Measurements from ENCODE around the gene LANCL1.
A peak's percentile ranks its signal among the peaks of the same experiment; 100 is the strongest.

The LANCL1 gene

DNA sequence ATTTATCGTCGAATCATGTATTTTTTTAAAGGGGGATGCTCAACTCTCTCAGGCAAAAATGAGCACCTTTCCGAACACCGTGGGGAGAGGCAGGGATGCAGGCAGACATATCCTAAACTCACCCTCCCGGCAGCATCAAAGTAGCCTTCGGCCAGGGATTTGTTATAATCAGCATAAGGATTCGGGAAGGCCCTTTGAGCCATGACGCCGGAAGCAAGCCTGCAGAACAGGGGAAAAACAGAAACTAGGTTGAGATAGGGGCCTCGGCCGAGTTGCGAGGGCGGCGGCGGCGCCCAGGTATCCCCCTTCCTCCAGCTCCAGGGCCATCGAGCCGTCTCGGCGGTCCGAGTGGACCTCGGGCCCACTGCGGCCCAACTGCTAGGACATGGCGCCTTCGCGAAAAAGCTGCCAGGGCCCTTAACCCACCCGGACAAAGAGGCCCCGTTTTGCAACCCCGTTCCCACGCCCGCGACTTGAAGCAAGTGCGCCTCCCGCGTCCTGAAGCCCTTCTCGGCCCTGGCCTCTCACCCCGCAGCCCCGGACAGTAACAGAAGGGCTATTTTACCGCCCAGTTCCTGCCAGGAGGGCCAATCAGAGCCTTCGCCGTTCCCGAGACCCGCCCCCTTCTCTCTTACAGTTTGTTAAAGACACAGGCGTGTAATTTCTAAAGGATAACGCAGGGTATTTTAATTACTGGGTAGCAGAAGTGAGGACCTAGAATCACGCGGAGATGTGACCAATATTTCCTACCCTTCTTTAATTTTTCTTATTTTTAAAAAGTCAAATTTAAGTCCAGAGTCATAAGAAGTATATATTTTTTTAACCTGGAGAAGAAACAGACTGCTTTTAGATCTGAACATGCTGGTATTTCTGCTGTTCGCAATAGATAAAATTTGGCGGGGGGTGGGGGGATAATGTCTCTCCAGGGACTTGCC lies at the start of gene LANCL1 (continued):
- TF ChIP-seq, protein P1, sequence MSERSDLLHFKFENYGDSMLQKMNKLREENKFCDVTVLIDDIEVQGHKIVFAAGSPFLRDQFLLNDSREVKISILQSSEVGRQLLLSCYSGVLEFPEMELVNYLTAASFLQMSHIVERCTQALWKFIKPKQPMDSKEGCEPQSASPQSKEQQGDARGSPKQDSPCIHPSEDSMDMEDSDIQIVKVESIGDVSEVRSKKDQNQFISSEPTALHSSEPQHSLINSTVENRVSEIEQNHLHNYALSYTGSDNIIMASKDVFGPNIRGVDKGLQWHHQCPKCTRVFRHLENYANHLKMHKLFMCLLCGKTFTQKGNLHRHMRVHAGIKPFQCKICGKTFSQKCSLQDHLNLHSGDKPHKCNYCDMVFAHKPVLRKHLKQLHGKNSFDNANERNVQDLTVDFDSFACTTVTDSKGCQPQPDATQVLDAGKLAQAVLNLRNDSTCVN (tag by site-specific recombination; optimal IDR thresholded peaks at IDR 0.05): peak; percentile 21
- peak; percentile 76 for TF ChIP-seq ZNF335 (tag by site-specific recombination; conservative IDR thresholded peaks at IDR 0.05)
- TF ChIP-seq, protein P2, sequence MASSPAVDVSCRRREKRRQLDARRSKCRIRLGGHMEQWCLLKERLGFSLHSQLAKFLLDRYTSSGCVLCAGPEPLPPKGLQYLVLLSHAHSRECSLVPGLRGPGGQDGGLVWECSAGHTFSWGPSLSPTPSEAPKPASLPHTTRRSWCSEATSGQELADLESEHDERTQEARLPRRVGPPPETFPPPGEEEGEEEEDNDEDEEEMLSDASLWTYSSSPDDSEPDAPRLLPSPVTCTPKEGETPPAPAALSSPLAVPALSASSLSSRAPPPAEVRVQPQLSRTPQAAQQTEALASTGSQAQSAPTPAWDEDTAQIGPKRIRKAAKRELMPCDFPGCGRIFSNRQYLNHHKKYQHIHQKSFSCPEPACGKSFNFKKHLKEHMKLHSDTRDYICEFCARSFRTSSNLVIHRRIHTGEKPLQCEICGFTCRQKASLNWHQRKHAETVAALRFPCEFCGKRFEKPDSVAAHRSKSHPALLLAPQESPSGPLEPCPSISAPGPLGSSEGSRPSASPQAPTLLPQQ (tag by site-specific recombination; IDR thresholded peaks at IDR 0.05): peak; percentile 66; the same call in 1 of the 2 replicates

DNA sequence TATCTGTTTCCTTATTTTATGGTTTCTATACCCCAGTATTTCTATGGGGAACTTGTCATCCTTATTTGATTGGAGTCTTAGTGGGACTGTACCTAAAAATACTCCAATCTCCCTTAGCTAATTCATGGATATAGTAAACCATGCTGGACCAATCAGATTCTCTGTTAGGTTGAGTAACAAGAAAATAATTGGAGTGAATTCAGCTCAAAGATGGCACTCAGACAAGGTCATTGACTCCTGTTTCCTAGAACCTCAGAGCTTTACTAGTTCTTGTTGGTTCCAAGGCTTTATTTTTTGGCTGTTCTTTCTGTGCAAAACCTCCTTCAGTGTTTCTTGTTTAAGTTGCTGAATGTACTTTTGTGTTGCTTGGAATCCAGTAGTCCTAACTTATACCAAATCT lies 48.0 kb upstream of the LANCL1 start:
- POLR2A ChIA-PET: no interaction called here
- Histone ChIP-seq H3K9me3 (ENCODE audit: control insufficient read depth, insufficient read depth, low read depth, low read length) (no peaks in the 10 kb centered on the region), H3K4me3 (ENCODE audit: low read depth, low read length) (no peak overlapping the region), H3K27ac (ENCODE audit: extremely low read depth, low read depth, low read length) (no peak overlapping the region), H3K4me1 (ENCODE audit: control insufficient read depth, insufficient read depth, low read length) (no peaks in the 10 kb centered on the region), H3K36me3 (ENCODE audit: control insufficient read depth in 2 of 2, insufficient read depth in 1 of 2, low read length in 2 of 2) (no peaks in the 10 kb centered on the region)
- TF ChIP-seq ZNF23 (tag by site-specific recombination; IDR thresholded peaks at IDR 0.05; ENCODE audit: borderline replicate concordance): no peak
- TF ChIP-seq SP2 (tag by site-specific recombination; IDR thresholded peaks at IDR 0.05): no peak
- TF ChIP-seq KLF8 (tag by site-specific recombination; IDR thresholded peaks at IDR 0.05): no peak
- TF ChIP-seq ZNF266 (tag by site-specific recombination; IDR thresholded peaks at IDR 0.05; ENCODE audit: low read depth): no peak
- TF ChIP-seq ZNF350 (tag by site-specific recombination; IDR thresholded peaks at IDR 0.05): no peak
- no peak for TF ChIP-seq ZNF843 (tag by site-specific recombination; IDR thresholded peaks at IDR 0.05)
- no peak for TF ChIP-seq ZNF366 (tag by site-specific recombination; conservative IDR thresholded peaks at IDR 0.05)
- TF ChIP-seq, protein P3, sequence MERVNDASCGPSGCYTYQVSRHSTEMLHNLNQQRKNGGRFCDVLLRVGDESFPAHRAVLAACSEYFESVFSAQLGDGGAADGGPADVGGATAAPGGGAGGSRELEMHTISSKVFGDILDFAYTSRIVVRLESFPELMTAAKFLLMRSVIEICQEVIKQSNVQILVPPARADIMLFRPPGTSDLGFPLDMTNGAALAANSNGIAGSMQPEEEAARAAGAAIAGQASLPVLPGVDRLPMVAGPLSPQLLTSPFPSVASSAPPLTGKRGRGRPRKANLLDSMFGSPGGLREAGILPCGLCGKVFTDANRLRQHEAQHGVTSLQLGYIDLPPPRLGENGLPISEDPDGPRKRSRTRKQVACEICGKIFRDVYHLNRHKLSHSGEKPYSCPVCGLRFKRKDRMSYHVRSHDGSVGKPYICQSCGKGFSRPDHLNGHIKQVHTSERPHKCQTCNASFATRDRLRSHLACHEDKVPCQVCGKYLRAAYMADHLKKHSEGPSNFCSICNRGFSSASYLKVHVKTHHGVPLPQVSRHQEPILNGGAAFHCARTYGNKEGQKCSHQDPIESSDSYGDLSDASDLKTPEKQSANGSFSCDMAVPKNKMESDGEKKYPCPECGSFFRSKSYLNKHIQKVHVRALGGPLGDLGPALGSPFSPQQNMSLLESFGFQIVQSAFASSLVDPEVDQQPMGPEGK (tag by site-specific recombination; IDR thresholded peaks at IDR 0.05): no peak
- TF ChIP-seq ZNF138 (tag by site-specific recombination; IDR thresholded peaks at IDR 0.05; ENCODE audit: borderline replicate concordance): no peak
- TF ChIP-seq ZNF202 (tag by site-specific recombination; IDR thresholded peaks at IDR 0.05; ENCODE audit: borderline replicate concordance): no peak
- TF ChIP-seq ZNF140 (tag by site-specific recombination; IDR thresholded peaks at IDR 0.05): no peak
- no peak for TF ChIP-seq ZBTB20 (tag by site-specific recombination; IDR thresholded peaks at IDR 0.05)
- CTCF ChIA-PET: no interaction called here

DNA sequence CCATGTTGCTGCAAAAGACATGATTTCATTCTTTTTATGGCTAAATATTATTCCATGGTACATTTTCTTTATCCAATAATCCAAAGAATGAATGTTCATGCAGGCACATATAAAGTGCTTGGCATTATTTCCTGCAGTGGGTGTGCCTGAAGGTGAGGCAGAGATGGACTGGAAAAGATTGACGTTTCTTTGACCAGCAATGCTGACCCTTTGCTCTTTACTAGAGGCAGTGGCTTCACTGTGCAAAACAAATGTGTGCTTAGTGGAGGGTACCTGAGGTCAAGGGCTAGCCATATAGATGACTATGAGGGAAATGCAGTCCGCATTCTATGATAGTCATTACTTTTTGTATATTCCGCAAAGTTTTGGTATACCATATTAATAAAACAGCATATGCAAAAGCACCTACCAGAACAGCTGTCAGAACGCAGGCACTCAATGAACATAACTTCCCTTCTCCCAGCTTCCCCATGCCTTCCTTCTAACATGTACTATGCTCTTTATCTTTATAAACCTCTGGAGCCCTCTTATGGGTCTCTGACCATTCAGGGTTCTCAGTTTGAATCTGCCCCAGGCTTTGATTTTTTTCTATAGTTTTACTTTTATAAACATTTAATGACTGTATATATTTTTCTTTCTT lies 47.2 kb upstream of the LANCL1 start:
- ChIA-PET POLR2A (no interaction called here), CTCF (no interaction called here)

More for the DNA sequence above, 47.2 kb upstream of the LANCL1 start:
- Histone ChIP-seq H3K27ac (ENCODE audit: extremely low read depth, low read depth, low read length) (no peak overlapping the region), H3K9me3 (ENCODE audit: control insufficient read depth, insufficient read depth, low read depth, low read length) (no peaks in the 10 kb centered on the region), H3K4me3 (ENCODE audit: low read depth, low read length) (no peak overlapping the region), H3K4me1 (ENCODE audit: control insufficient read depth, insufficient read depth, low read length) (no peaks in the 10 kb centered on the region), H3K36me3 (ENCODE audit: control insufficient read depth in 2 of 2, insufficient read depth in 1 of 2, low read length in 2 of 2) (no peaks in the 10 kb centered on the region)
- no peak for TF ChIP-seq ZNF239 (tag by site-specific recombination; IDR thresholded peaks at IDR 0.05)
- no peak for TF ChIP-seq ZNF391 (tag by site-specific recombination; IDR thresholded peaks at IDR 0.05; ENCODE audit: borderline replicate concordance, low read depth)
- no peak for TF ChIP-seq GLIS2 (tag by site-specific recombination; IDR thresholded peaks at IDR 0.05)
- no peak for TF ChIP-seq ZNF169 (tag by site-specific recombination; IDR thresholded peaks at IDR 0.05)
- no peak for TF ChIP-seq ZNF341 (tag by site-specific recombination; IDR thresholded peaks at IDR 0.05; ENCODE audit: low read depth)
- no peak for TF ChIP-seq REPIN1 (tag by site-specific recombination; IDR thresholded peaks at IDR 0.05; ENCODE audit: low read depth)
- no peak for TF ChIP-seq TCF7L2 (IDR thresholded peaks at IDR 0.05; ENCODE audit: borderline replicate concordance, low read depth, low read length)
- no peak for TF ChIP-seq ZNF623 (tag by site-specific recombination; IDR thresholded peaks at IDR 0.05)
- TF ChIP-seq, protein P4, sequence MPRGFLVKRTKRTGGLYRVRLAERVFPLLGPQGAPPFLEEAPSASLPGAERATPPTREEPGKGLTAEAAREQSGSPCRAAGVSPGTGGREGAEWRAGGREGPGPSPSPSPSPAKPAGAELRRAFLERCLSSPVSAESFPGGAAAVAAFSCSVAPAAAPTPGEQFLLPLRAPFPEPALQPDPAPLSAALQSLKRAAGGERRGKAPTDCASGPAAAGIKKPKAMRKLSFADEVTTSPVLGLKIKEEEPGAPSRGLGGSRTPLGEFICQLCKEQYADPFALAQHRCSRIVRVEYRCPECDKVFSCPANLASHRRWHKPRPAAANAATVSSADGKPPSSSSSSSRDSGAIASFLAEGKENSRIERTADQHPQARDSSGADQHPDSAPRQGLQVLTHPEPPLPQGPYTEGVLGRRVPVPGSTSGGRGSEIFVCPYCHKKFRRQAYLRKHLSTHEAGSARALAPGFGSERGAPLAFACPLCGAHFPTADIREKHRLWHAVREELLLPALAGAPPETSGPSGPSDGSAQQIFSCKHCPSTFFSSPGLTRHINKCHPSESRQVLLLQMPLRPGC (tag by site-specific recombination; IDR thresholded peaks at IDR 0.05): no peak
